GM18517 (cell line): ENCODE data around the gene ING3.

Experiments
- ATAC-seq: cut with Tn5 transposase; IDR thresholded peaks from one replicate; pipeline ENCODE4 v1.9.1; 2021; ENCODE audit warnings: mild to moderate bottlenecking, moderate library complexity; ENCODE audit not compliant: unreplicated experiment

Gene ING3

DNA sequence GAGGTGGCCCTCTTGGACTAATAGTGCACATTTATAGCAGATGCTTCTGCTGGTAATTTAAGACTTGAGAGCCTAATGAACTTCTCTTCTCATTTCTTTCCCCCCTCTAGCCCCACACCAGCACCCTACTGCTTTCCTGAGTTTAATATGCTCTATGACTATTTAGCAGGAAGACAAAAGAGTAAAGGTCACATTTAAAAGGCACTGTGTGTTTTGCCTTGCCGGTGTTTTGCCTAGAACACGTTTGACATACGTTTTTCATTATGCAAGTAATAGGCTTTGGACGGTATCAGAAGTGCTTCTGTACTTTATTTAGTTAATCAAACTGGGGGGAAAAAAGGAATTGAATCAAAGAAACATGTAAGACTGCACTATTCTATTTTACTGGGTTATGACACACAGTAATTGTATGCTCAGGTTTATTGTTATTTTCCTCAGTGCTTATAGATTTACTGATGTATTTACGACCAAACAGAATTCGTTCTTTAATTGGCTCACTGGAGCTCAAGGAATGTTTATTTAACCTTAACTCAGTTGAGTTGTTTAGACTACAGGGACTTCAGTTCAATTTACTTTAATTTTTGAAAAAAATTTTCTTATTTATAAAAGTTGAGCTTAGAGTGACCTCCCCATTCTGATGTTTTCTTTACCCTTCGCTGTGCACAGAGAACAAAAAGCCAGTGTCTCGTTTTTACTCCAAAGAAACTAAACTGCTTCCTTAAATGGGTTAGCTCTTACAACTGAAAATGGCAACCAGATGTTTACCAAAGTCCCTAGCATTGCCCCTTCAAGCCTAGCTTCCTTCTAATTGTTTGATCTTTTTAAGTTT is 73.3 kb downstream of the ING3 start:
- no peak for ATAC-seq

DNA sequence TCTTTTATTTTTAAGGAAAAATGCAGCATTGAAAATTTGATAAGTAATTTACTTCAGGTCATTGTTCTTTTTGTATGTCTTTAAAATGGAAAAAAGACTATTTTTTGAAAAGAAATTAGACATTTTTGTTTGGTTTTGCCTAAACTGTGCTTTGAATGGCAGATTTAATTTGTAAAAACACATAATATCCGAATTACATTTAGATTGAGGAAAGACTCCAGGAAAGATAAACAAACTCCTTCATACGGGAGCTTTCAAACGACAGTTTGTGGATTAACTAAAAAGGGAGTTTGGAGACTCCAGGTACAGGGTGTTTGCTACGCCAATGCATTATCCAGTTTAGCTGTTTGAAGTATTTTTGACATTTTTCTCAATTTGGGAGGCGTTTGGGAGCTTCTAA is 74.0 kb downstream of the ING3 start:
- no peak for ATAC-seq

DNA sequence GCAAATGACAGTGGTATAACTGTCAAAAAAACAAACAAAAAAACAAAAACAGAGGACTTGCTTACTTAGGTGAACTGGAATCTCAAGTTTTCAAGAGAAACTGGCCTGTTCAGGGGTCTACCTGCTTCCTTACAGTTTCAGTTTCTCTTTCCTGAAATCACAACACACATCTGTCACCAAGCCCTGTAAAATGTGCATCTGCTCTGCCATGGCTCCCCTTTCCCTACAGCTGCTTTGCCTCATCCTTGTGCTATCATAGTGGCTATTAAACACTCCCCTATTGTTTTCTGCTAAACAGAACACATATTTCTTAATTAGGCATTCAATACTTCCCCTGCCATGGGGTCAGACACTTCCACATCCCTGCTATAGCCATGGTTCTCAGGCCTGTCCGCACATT is 75.6 kb downstream of the ING3 start:
- no peak for ATAC-seq

DNA sequence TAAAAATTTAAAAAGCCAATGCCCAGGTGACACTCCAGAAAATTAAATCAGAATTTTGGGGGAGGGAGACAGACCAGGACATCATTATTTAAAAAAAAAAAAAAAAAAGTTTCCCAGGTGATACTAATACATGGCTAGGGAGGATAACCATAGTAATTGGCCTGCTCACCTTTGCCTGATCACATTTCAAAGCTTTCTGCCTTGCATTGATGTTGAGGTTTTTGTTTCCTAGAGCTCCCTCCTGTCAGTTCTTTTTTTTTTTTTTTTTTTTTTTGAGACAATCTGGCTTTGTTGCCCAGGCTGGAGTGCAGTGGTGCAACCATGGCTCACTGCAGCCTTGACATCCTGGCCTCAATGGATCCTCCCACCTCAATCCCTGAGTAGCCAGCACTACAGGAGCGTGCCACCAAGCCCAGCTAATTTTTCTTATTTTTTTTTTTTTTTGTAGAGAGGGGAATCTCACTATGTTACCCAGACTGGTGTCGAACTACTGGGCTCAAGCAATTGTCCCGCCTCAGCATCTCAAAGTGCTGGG is 76.1 kb downstream of the ING3 start:
- no peak for ATAC-seq
